PC-3 (cell line): ENCODE data around the gene CYP4F2. TPM values are rescaled to one million over a fixed set of nuclear protein-coding genes. Genes with fewer than 3 reads are reported as not detected.
"Not testable (repeated sequence)": the region's sequence is repeated elsewhere in the genome, so short reads cannot be mapped to it uniquely, and the experiment has no call there.

Experiments used
- ATAC-seq: fragments of 200-7000 bp; cut with Tn5 transposase; 2 replicates; pipeline ENCODE4 v1.9.1; 2020; ENCODE audit warnings: mild to moderate bottlenecking, moderate library complexity
- BruUV-seq: library from RNA; stranded (reverse); fragments of 400-500 nt; replicated peaks from 2 replicates; lab custom pipeline; 2021; lab: Mats Ljungman, UMichigan
- CTCF ChIA-PET: fragments of 300-600 bp; sonication (Branson Sonifier 250); formaldehyde crosslinking; loops from one replicate; lab custom pipeline; 2022; ENCODE audit warnings: antibody characterized with exemption; lab: Charles Lee
- POLR2A ChIA-PET: fragments of 300-600 bp; sonication (Branson Sonifier 250); formaldehyde crosslinking; loops from one replicate; lab custom pipeline; 2022; ENCODE audit warnings: antibody characterized with exemption; ENCODE audit not compliant: unreplicated experiment; lab: Charles Lee
- DNase-seq: peaks from one replicate; pipeline ENCODE4 v3.0.0-alpha.2; 2015
- H2AFZ ChIP-seq: fragments of 300-600 bp; sonication (generic); 2 replicates; pipeline ENCODE4 v1.6.0; 2016; ENCODE audit warnings: antibody characterized with exemption, low read length
- H3F3A ChIP-seq: fragments of 300-600 bp; sonication (generic); one replicate; pipeline ENCODE4 v1.6.0; 2017; ENCODE audit warnings: antibody characterized with exemption, low read length, control low read depth, mild to moderate bottlenecking; ENCODE audit not compliant: unreplicated experiment
- H3K27ac ChIP-seq: fragments of 300-600 bp; sonication (generic); 2 replicates; pipeline ENCODE4 v1.5.1; 2016; ENCODE audit warnings: mild to moderate bottlenecking, low read length
- H3K27me3 ChIP-seq: fragments of 300-600 bp; sonication (generic); 2 replicates; pipeline ENCODE4 v1.6.1; 2016; ENCODE audit warnings: low read length, mixed read lengths
- H3K36me3 ChIP-seq: fragments of 300-600 bp; sonication (generic); 2 replicates; pipeline ENCODE4 v1.6.1; 2016; ENCODE audit warnings: low read depth, mixed run types, low read length, mixed read lengths
- H3K4me1 ChIP-seq: fragments of 300-600 bp; sonication (generic); 2 replicates; pipeline ENCODE4 v1.5.1; 2016; ENCODE audit warnings: low read length; ENCODE audit not compliant: insufficient read depth
- H3K4me2 ChIP-seq: fragments of 300-600 bp; sonication (generic); 2 replicates; pipeline ENCODE4 v1.6.0; 2016; ENCODE audit warnings: low read length
- H3K4me3 ChIP-seq: fragments of 300-600 bp; sonication (generic); 2 replicates; pipeline ENCODE4 v1.5.1; 2016; ENCODE audit warnings: mild to moderate bottlenecking, low read length, mixed read lengths
- H3K79me2 ChIP-seq: fragments of 300-600 bp; sonication (generic); 2 replicates; pipeline ENCODE4 v1.6.1; 2017; ENCODE audit warnings: low read length, mixed read lengths
- H3K9ac ChIP-seq: fragments of 300-600 bp; sonication (generic); 2 replicates; pipeline ENCODE4 v1.6.0; 2016; ENCODE audit warnings: mild to moderate bottlenecking, low read length
- H3K9me2 ChIP-seq: fragments of 300-600 bp; sonication (generic); replicated peaks from 2 replicates; pipeline ENCODE4 v1.6.1; 2016; ENCODE audit warnings: mixed run types, low read length, mixed read lengths
- H3K9me3 ChIP-seq: fragments of 300-600 bp; sonication (generic); 2 replicates; pipeline ENCODE4 v1.6.1; 2016; ENCODE audit warnings: low read length, mixed read lengths
- H4K20me1 ChIP-seq: fragments of 300-600 bp; sonication (generic); 2 replicates; pipeline ENCODE4 v1.6.1; 2016; ENCODE audit warnings: low read length, mixed read lengths
- CTCF ChIP-seq: fragments of 300-600 bp; sonication (generic); conservative IDR thresholded peaks from 2 replicates; pipeline ENCODE4 v1.5.1; 2017; ENCODE audit warnings: antibody characterized with exemption, low read depth, mild to moderate bottlenecking, low read length
- EZH2 ChIP-seq: fragments of 300-600 bp; sonication (generic); IDR thresholded peaks from one replicate; pipeline ENCODE4 v1.6.1; 2017; ENCODE audit warnings: antibody characterized with exemption, mild to moderate bottlenecking, low read length; ENCODE audit not compliant: unreplicated experiment
- EZH2phosphoT487 ChIP-seq: fragments of 300-600 bp; sonication (generic); IDR thresholded peaks from 2 replicates; pipeline ENCODE4 v1.6.1; 2018; ENCODE audit warnings: mild to moderate bottlenecking, antibody characterized with exemption, low read length, borderline replicate concordance
- intact Hi-C: fragments of 100-400 bp; cut with micrococcal nuclease; formaldehyde crosslinking; loops from 2 replicates; pipeline ENCODE4 v1.9.0; 2023
- total RNA-seq: library from RNA; depleted of rRNA; stranded (reverse); fragments of >200 nt; gene quantifications from 2 replicates; pipeline ENCODE4 v1.2.3, GENCODE V29; 2014

Gene CYP4F2
- total RNA-seq, 1 experiment from 2014 or later: not detected

GRCh38 chr19:15831626-15832025, 66.2 kb downstream of the CYP4F2 start:
- ATAC-seq (no peak), DNase-seq (no peak)
- POLR2A ChIA-PET: no interaction called here
- intact Hi-C loops: no loop called here
- Histone ChIP-seq H3K4me2 (no peak overlapping the region), H4K20me1 (no peaks in the 10 kb centered on the region), H3K4me1 (peaks cover 29% of the 10 kb centered on the region), H3K9ac (no peak overlapping the region), H3K4me3 (no peak overlapping the region), H3F3A (no peaks in the 10 kb centered on the region), H3K9me2 (no peaks in the 10 kb centered on the region), H3K36me3 (no peaks in the 10 kb centered on the region), H2AFZ (no peak overlapping the region), H3K79me2 (no peaks in the 10 kb centered on the region), H3K27me3 (no peaks in the 10 kb centered on the region), H3K27ac (no peak overlapping the region), H3K9me3 (no peaks in the 10 kb centered on the region)
- BruUV-seq: no TSS peak
- CTCF ChIA-PET: no interaction called here
- TF ChIP-seq CTCF: no peak
- no peak for TF ChIP-seq EZH2phosphoT487
- no peak for TF ChIP-seq EZH2

- Histone ChIP-seq H3K4me3 (no peak overlapping the region), H3K4me1 (peaks cover 16% of the 10 kb centered on the region), H3F3A (no peaks in the 10 kb centered on the region), H3K27ac (no peak overlapping the region), H3K79me2 (no peaks in the 10 kb centered on the region), H4K20me1 (no peaks in the 10 kb centered on the region), H3K9me2 (no peaks in the 10 kb centered on the region), H3K9me3 (no peaks in the 10 kb centered on the region), H3K9ac (no peak overlapping the region), H3K36me3 (no peaks in the 10 kb centered on the region), H3K4me2 (no peak overlapping the region), H3K27me3 (no peaks in the 10 kb centered on the region), H2AFZ (no peak overlapping the region)
- POLR2A ChIA-PET: no interaction called here
- no peak for TF ChIP-seq CTCF
- ATAC-seq (no peak), DNase-seq (no peak)
- intact Hi-C loops: no loop called here
- CTCF ChIA-PET: no interaction called here
- no TSS peak for BruUV-seq
Observed at GRCh38 chr19:15829786-15830185, 68.1 kb downstream of the CYP4F2 start.

- H3K9me2 ChIP-seq: no peaks in the 10 kb centered on the region
- no peaks in the 10 kb centered on the region for H3K9me3 ChIP-seq
- intact Hi-C loops: no loop called here
- ATAC-seq (no peak), DNase-seq (no peak)
- H3K79me2 ChIP-seq: no peaks in the 10 kb centered on the region
- H3K4me1 ChIP-seq: peaks cover 16% of the 10 kb centered on the region
- ChIA-PET POLR2A (no interaction called here), CTCF (no interaction called here)
- H3K36me3 ChIP-seq: no peaks in the 10 kb centered on the region
- H3K4me3 ChIP-seq: no peak overlapping the region
- no peaks in the 10 kb centered on the region for H3K27me3 ChIP-seq
- BruUV-seq: TSS peak; percentile 67
- H3K9ac ChIP-seq: no peak overlapping the region
- H2AFZ ChIP-seq: no peak overlapping the region
- H3K27ac ChIP-seq: no peak overlapping the region
- TF ChIP-seq EZH2 (no peak), CTCF (no peak), EZH2phosphoT487 (no peak)
- no peaks in the 10 kb centered on the region for H3F3A ChIP-seq
- no peaks in the 10 kb centered on the region for H4K20me1 ChIP-seq
- H3K4me2 ChIP-seq: no peak overlapping the region
Observed at GRCh38 chr19:15829306-15829698, 68.6 kb downstream of the CYP4F2 start.

GRCh38 chr19:15828611-15829305, 69.1 kb downstream of the CYP4F2 start:
- Histone ChIP-seq H3K4me1 (peaks cover 14% of the 10 kb centered on the region), H2AFZ (peak overlapping the region; percentile 22; the same call in 1 of the 2 replicates)
- H3K4me2 ChIP-seq, intact Hi-C loops, BruUV-seq, H3K27ac ChIP-seq, H3K4me3 ChIP-seq, H3K79me2 ChIP-seq, POLR2A ChIA-PET, CTCF ChIA-PET, H4K20me1 ChIP-seq, H3F3A ChIP-seq, H3K9me2 ChIP-seq, H3K36me3 ChIP-seq, H3K27me3 ChIP-seq, H3K9me3 ChIP-seq, H3K9ac ChIP-seq: not testable (repeated sequence)
- DNase-seq: peak; percentile 43
- peak; percentile 22; the same call in 1 of the 2 replicates for ATAC-seq
